Embryonic facial prominence (tissue), 1 donor: Measurements from ENCODE around the gene PGM5.

Experiments
- DNase-seq: peaks from one replicate; pipeline ENCODE4 v3.0.0-alpha.2; 2016; ENCODE audit errors: extremely low spot score

PGM5 gene

DNA sequence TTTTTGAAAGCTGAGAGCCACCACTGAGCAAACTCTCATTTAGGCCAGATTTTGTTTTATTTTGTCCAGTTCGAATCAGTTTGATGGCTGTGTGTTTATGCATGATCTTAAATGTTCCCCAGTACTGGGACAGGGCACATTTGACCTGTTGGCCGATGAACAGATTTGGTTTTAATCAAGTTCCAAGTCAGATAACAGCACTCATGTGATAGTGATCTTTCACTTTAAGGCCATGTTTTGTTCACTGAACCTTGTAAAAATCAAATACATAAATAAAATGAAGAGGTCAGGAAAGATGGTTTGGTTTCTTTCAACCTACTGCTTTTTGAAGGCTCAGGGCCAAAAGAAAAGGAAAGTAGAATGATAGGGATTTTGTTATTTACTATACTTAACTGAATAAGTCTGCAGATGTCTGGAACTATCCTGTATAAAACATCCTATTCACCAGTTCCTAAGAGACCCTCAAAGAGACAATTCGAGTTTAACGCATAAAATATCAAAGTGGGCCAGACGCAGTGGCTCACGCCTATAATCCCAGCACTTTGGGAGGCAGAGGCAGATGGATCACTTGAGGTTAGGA is 77.2 kb downstream of the PGM5 start:
- no peak for DNase-seq

GRCh38 chr9:68437785-68438184 is 81.4 kb downstream of the PGM5 start:
- DNase-seq, result no peak

GRCh38 chr9:68443624-68444023 is 87.2 kb downstream of the PGM5 start:
- no peak for DNase-seq

GRCh38 chr9:68446836-68447235 is 90.4 kb downstream of the PGM5 start:
- no peak for DNase-seq

GRCh38 chr9:68447611-68448010 is 91.2 kb downstream of the PGM5 start:
- DNase-seq, result no peak

DNA sequence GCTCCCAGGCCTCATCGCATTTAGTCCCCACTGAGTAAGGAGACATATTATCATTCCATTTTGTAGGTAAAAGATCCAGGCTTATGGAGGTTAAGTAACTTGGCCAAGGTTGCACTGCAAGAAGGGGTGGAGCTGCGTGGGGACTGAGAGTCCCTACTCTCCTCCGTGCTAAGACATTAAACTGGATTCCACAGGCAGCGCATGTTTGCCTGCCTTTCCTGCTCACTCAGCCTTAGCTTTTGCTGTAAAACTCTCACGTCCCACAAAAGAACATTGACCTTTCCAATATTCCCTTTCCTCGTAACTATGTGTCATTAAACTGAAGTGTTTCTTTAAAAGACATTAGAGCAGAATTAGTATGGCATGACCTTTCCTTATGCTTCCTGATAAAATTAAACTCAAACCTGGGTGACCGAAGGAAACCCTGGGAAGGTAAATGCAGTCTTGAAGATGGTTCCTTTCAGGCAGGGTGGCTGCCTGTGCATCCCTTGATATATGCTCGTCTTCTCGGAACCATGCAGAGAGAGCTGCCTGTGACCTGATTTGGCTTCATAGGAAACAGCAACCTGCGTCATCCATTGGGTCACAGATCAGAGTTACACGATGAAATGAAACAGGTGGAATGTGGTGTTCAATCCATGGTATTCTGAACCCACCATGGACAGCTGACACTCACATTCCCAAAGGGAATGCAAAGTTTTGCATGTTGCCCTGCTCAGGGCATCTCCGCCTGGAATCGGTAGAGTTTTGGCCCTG is 98.3 kb downstream of the PGM5 start:
- no peak for DNase-seq

DNA sequence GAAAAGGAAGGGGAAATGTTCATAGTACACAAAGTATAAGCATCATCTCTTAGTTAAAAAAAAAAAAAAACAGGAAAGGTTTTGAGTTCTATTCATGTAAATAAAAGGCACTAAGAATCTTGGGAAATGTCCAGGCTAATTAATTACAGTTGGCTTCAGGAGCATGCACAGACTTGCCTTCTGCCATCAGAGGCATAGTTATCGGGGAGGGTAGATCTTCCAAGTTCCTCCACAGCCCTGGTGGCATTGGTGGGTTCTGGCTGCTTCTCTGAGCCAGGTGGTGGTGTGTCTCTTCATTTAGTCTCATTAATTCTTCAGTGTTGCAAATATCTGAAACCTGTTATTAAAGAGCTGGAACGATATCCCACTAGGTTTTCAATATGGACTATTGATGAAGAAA is 99.0 kb downstream of the PGM5 start:
- DNase-seq, result no peak

- DNase-seq, result no peak
Measured at GRCh38 chr9:68457803-68458202, 101.4 kb downstream of the PGM5 start.

- no peak for DNase-seq
Measured at GRCh38 chr9:68458918-68459317, 102.5 kb downstream of the PGM5 start.

GRCh38 chr9:68462105-68462775 is 105.8 kb downstream of the PGM5 start:
- DNase-seq, result no peak

DNA sequence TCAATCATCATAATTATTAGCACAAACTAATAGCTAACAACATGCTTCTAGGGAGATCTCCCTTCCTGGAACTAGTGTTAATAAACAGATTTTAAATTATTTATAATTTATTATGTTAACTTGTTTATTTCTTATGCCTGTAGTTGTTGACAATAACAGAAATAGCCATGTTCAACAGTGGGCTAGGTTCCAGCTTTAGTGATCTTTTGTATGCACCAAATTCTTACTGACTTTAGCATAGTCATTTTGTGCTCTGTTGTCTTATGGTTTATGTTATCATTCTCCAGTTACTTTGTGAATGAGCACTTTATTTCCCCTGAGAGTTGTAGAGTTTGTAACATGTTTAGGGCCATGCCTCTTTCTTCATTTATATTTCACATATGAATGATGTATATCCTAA is 113.7 kb downstream of the PGM5 start:
- no peak for DNase-seq

DNA sequence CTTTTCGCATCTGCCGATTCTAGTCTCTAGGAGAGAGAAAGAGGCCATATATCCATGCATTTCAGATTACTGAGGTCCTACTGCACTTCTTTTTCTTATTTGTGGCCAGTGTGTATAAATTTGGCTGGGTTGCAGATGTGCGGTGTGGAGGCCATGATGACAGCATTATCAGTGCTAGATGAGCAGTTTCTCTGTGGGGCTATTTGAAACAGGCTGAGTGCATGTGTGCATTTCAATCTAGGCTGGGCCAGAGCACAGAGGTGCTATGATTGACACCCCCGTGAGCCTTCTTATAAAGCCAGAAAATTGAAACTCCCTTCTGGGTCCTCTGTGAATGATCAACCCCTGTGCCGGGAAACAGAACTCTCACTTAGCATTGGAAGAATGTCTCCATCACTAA is 114.2 kb downstream of the PGM5 start:
- DNase-seq, result no peak

- DNase-seq, result no peak
Measured at GRCh38 chr9:68472119-68472518, 115.7 kb downstream of the PGM5 start.

DNA sequence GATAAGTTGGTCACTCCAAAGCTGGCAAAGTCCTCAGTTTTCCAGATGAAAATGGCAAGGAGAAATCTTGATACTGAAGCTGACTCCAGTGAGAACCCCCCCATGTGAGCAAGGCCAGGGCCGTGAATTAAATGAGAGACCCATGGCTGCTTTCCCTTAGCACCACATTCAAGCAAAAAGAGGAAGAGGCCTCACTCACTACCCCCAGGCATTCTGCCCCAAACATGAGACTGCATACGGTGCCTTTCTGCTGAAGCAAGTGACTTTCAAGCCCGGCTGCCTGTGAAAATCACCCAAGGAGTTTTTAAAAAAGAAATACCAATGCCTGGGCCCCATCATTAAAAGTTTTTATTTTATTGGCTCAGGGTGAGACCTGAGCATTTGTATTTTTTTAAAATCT is 117.4 kb downstream of the PGM5 start:
- DNase-seq, result no peak

DNA sequence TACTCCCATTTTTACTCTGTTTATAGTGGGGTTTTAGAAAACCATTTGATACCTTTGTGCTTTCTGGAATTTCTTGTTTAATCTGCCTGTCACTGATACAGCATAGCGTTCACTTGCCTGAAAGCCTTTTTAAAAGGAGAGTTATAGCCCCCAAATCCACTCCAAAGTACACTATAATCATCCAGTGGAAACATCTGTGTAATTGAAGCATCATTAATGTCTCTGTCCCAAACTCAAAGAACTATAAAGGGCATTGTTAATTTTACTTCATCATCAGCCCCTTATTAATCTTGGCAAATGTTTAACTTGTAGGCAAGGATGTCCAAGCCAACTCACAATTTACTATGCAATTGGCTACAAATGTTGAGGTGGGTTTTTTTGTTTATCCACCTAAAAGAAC is 120.0 kb downstream of the PGM5 start:
- DNase-seq, result no peak

DNA sequence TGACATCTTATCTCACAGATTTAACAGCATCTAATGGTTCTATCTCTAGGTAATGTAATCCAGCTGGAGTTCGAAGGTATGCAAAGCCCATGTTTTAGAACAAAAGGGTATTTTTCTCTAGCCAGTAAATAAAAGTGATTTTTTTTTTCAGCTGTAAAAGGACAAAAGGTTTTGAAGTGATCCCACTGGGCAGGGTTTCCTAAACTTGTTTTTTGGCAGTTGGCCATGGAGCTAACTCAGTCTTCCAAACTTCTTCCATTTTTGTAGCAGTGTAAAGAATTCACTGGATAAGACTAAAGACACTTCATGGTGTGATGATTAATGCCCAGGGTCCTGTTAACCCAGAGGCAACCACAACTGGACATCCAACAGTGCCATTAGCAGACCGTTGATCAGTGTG is 120.4 kb downstream of the PGM5 start:
- no peak for DNase-seq

DNA sequence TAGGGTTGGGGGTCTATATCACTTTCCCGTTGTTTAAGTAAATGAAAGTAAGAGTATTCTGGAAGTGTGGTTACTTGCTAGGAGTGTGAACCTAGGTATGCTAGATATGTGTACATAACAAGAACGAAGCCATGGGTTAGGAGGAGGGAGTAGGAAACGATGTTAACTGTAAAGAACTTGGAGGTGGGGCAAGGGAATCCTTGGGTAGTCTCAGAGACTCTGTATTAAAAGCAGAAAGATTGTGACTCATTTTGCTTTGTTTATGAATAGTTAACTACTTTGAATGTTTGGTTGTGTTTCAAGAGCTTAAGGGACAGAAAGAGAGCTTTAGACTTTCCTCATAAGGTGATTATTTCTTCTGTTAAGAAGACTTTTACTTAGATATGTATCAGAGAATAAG is 124.4 kb downstream of the PGM5 start:
- no peak for DNase-seq

- DNase-seq, result no peak
Measured at GRCh38 chr9:68482548-68482947, 126.1 kb downstream of the PGM5 start.

- DNase-seq, result no peak
Measured at GRCh38 chr9:68488126-68488525, 131.7 kb downstream of the PGM5 start.

GRCh38 chr9:68489646-68490045 is 133.2 kb downstream of the PGM5 start:
- no peak for DNase-seq

- no peak for DNase-seq
Measured at GRCh38 chr9:68492806-68493205, 136.4 kb downstream of the PGM5 start.

GRCh38 chr9:68493541-68493940 is 137.1 kb downstream of the PGM5 start:
- no peak for DNase-seq

- DNase-seq, result no peak
Measured at GRCh38 chr9:68493958-68494577, 137.7 kb downstream of the PGM5 start.
